ENCODE measurements around the gene NRP1.
"Not testable (repeated sequence)": the region's sequence is repeated elsewhere in the genome, so short reads cannot be mapped to it uniquely, and the experiment has no call there.

NRP1 gene

GRCh38 chr10:33139181-33139646 lies 195.3 kb downstream of the NRP1 start:
- H3K9me3 ChIP-seq: no peaks in the 10 kb centered on the region
- no peak overlapping the region for H3K4me3 ChIP-seq (ENCODE audit: low read depth in 1 of 2, low read length in 1 of 2)
- H3K4me1 ChIP-seq (ENCODE audit: control insufficient read depth in 1 of 2, insufficient read depth in 1 of 2, low read depth in 1 of 2, low read length in 1 of 2): no peaks in the 10 kb centered on the region
- no peaks in the 10 kb centered on the region for H3K36me3 ChIP-seq
- H3K27me3 ChIP-seq: no peaks in the 10 kb centered on the region
- TF ChIP-seq CTCF (IDR thresholded peaks at IDR 0.05): no peak
- no peak overlapping the region for H3K27ac ChIP-seq

GRCh38 chr10:33138686-33139085 lies 195.8 kb downstream of the NRP1 start:
- not testable (repeated sequence) for H3K36me3 ChIP-seq; H3K27ac ChIP-seq; H3K4me3 ChIP-seq (ENCODE audit: low read depth in 1 of 2, low read length in 1 of 2); H3K9me3 ChIP-seq; H3K4me1 ChIP-seq (ENCODE audit: control insufficient read depth in 1 of 2, insufficient read depth in 1 of 2, low read depth in 1 of 2, low read length in 1 of 2); H3K27me3 ChIP-seq

DNA sequence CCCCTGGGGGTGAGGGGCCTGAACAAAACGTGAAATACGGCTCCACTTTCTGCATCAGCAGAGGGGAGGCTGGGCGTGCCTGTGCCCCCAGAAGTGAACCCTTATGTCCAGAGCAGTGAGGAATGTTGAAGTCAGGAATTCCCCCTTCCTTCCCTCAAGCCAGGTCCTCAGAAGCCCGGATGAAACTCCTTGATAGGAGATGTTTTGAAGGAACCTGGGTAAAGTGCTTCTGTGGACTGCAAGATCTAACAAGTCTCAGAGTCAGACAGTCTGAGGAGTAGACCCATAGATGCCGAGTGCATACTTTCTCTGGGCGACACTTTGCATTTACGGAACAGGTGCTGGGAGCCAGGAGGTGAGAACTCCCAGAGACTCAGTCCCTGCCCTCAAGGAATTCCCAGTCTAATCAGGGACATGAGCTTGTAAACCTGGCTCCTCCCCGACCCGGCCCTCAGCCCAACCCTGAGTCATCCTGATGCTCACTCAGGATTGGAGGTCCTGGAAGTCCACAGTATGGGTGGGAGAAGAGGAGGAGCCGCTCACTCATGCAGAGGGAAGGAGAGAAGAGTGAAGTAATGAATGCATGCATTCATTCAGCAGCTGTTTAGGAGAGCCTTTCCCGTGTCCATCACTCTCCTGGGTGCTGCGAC lies 197.0 kb downstream of the NRP1 start:
- Histone ChIP-seq H3K4me1 (ENCODE audit: control insufficient read depth in 1 of 2, insufficient read depth in 1 of 2, low read depth in 1 of 2, low read length in 1 of 2) (no peaks in the 10 kb centered on the region), H3K27me3 (no peaks in the 10 kb centered on the region), H3K36me3 (no peaks in the 10 kb centered on the region), H3K4me3 (ENCODE audit: low read depth in 1 of 2, low read length in 1 of 2) (no peak overlapping the region), H3K27ac (no peak overlapping the region), H3K9me3 (no peaks in the 10 kb centered on the region)
- TF ChIP-seq CTCF (IDR thresholded peaks at IDR 0.05): no peak

- no peak for TF ChIP-seq CTCF (IDR thresholded peaks at IDR 0.05)
- Histone ChIP-seq H3K27me3 (no peaks in the 10 kb centered on the region), H3K27ac (no peak overlapping the region), H3K4me1 (ENCODE audit: control insufficient read depth in 1 of 2, insufficient read depth in 1 of 2, low read depth in 1 of 2, low read length in 1 of 2) (no peaks in the 10 kb centered on the region), H3K36me3 (no peaks in the 10 kb centered on the region), H3K9me3 (no peaks in the 10 kb centered on the region), H3K4me3 (ENCODE audit: low read depth in 1 of 2, low read length in 1 of 2) (no peak overlapping the region)
Measured at GRCh38 chr10:33136781-33137180, 197.7 kb downstream of the NRP1 start.

DNA sequence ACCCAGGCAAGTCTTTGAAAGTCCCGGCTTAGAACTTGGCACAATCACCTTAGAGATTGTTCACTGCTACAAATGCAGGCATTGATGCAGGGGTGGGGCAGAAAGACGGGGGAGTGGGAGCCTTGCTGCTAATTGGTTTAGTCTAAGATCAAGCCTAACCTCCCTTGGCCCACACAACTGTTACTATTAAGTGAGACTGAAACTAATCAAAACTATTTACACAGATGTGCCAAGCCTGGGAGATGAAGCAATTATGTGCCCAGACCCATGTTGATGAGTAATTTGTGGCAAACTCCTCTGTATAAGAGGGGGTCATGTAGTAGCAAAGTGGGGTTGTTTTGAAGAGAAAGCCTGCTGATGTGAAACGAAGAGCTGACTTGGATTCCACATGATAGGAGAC lies 198.2 kb downstream of the NRP1 start:
- H3K36me3 ChIP-seq: no peaks in the 10 kb centered on the region
- no peaks in the 10 kb centered on the region for H3K27me3 ChIP-seq
- H3K4me1 ChIP-seq (ENCODE audit: control insufficient read depth in 1 of 2, insufficient read depth in 1 of 2, low read depth in 1 of 2, low read length in 1 of 2): no peaks in the 10 kb centered on the region
- H3K4me3 ChIP-seq (ENCODE audit: low read depth in 1 of 2, low read length in 1 of 2): no peak overlapping the region
- no peak for TF ChIP-seq CTCF (IDR thresholded peaks at IDR 0.05)
- no peak overlapping the region for H3K27ac ChIP-seq
- no peaks in the 10 kb centered on the region for H3K9me3 ChIP-seq

DNA sequence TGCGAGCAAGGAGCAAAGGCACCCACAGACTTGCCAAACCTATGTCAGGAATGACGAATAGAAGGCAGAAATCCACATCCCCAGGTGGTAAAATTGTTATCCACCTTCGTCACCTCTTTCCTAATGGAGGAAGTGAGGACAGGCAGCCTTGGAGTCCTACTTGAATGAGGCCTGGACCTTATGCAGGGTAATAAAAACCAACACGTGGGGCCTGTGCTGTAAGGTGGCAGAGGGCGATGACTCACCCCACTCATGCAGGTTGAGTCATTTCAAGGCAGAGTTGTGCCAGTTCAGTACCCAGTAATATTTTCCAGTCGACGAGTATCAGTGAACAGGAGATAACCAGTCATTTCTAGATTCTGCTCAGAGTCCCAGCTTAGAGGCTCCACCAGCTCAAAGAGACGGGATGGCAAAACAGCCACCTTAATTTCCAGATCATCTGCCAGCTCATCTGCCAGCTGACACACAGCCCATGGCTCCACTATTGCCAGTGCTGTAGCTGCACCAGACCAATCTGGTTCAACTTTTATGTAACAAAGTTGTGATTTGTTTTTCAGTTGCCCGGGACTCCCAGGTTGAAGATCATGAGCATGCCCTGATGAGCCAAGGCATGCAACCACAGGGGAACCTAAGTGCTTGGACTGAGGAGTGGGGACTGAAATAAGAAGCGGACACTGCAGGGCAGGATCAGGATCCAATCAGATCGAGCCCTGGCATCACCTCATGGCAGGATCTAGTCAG lies 200.3 kb downstream of the NRP1 start:
- Histone ChIP-seq H3K27me3 (no peaks in the 10 kb centered on the region), H3K4me1 (ENCODE audit: control insufficient read depth in 1 of 2, insufficient read depth in 1 of 2, low read depth in 1 of 2, low read length in 1 of 2) (no peaks in the 10 kb centered on the region)

More for the DNA sequence above, 200.3 kb downstream of the NRP1 start:
- no peaks in the 10 kb centered on the region for H3K9me3 ChIP-seq
- no peak for TF ChIP-seq CTCF (IDR thresholded peaks at IDR 0.05)
- H3K27ac ChIP-seq: no peak overlapping the region
- H3K36me3 ChIP-seq: no peaks in the 10 kb centered on the region
- no peak overlapping the region for H3K4me3 ChIP-seq (ENCODE audit: low read depth in 1 of 2, low read length in 1 of 2)

All from neutrophil (primary cell).